CD4-positive, alpha-beta T cell treated with Interleukin-2 at 100 ng/mL for 4 hours (primary cell): ENCODE data around the gene ZBTB38.

Experiments
- DNase-seq: peaks from one replicate; pipeline ENCODE4 v3.0.0-alpha.2; 2020; ENCODE audit warnings: low spot score

ZBTB38 gene

GRCh38 chr3:141337523-141337854, 30.8 kb upstream of the ZBTB38 start:
- DNase-seq = no peak

- DNase-seq = no peak
These were observed 30.3 kb upstream of the ZBTB38 start for GRCh38 chr3:141337991-141338390.

GRCh38 chr3:141338881-141339280, 29.4 kb upstream of the ZBTB38 start:
- DNase-seq = no peak

- no peak for DNase-seq
These were observed 26.8 kb upstream of the ZBTB38 start for GRCh38 chr3:141341536-141341935.

- no peak for DNase-seq
These were observed 25.9 kb upstream of the ZBTB38 start for GRCh38 chr3:141342386-141342785.

GRCh38 chr3:141343077-141343476, 25.2 kb upstream of the ZBTB38 start:
- no peak for DNase-seq

GRCh38 chr3:141343865-141344271, 24.4 kb upstream of the ZBTB38 start:
- DNase-seq = no peak

GRCh38 chr3:141345528-141345927, 22.8 kb upstream of the ZBTB38 start:
- no peak for DNase-seq

GRCh38 chr3:141346007-141346406, 22.3 kb upstream of the ZBTB38 start:
- no peak for DNase-seq

- DNase-seq = no peak
These were observed 21.9 kb upstream of the ZBTB38 start for GRCh38 chr3:141346418-141346817.

GRCh38 chr3:141346839-141347238, 21.5 kb upstream of the ZBTB38 start:
- no peak for DNase-seq

- DNase-seq = no peak
These were observed 19.5 kb upstream of the ZBTB38 start for GRCh38 chr3:141348837-141349236.

GRCh38 chr3:141349711-141350110, 18.6 kb upstream of the ZBTB38 start:
- no peak for DNase-seq

- DNase-seq = no peak
These were observed 17.6 kb upstream of the ZBTB38 start for GRCh38 chr3:141350666-141351065.

GRCh38 chr3:141352262-141352984, 15.9 kb upstream of the ZBTB38 start:
- DNase-seq = no peak

- DNase-seq = no peak
These were observed 14.4 kb upstream of the ZBTB38 start for GRCh38 chr3:141353652-141354495.

GRCh38 chr3:141354517-141354916, 13.8 kb upstream of the ZBTB38 start:
- no peak for DNase-seq

- no peak for DNase-seq
These were observed 13.1 kb upstream of the ZBTB38 start for GRCh38 chr3:141355242-141355641.

GRCh38 chr3:141356046-141356445, 12.3 kb upstream of the ZBTB38 start:
- no peak for DNase-seq

- DNase-seq = peak; percentile 58
These were observed 7.3 kb upstream of the ZBTB38 start for GRCh38 chr3:141360888-141361598.

GRCh38 chr3:141362736-141363135, 5.6 kb upstream of the ZBTB38 start:
- no peak for DNase-seq

GRCh38 chr3:141365201-141365600, 3.1 kb upstream of the ZBTB38 start:
- DNase-seq = no peak
